Right kidney (tissue), 1 donor: ENCODE measurements around the gene DNAH14.
"Not testable (repeated sequence)": the region's sequence is repeated elsewhere in the genome, so short reads cannot be mapped to it uniquely, and the experiment has no call there.

Experiments
- DNase-seq: peaks from one replicate; pipeline ENCODE4 v3.0.0-alpha.2; 2016

DNAH14 gene

GRCh38 chr1:225348400-225348799 is 418.9 kb downstream of the DNAH14 start:
- DNase-seq: no peak

GRCh38 chr1:225349826-225350225 is 420.4 kb downstream of the DNAH14 start:
- no peak for DNase-seq

- DNase-seq: no peak
Measured at GRCh38 chr1:225350872-225351271, 421.4 kb downstream of the DNAH14 start.

- DNase-seq: no peak
Measured at GRCh38 chr1:225354906-225355305, 425.4 kb downstream of the DNAH14 start.

- DNase-seq: no peak
Measured at GRCh38 chr1:225355863-225356262, 426.4 kb downstream of the DNAH14 start.

- DNase-seq: no peak
Measured at GRCh38 chr1:225360119-225360518, 430.6 kb downstream of the DNAH14 start.

- no peak for DNase-seq
Measured at GRCh38 chr1:225361176-225361575, 431.7 kb downstream of the DNAH14 start.

GRCh38 chr1:225362805-225363204 is 433.3 kb downstream of the DNAH14 start:
- DNase-seq: no peak

- DNase-seq: no peak
Measured at GRCh38 chr1:225364439-225364838, 435.0 kb downstream of the DNAH14 start.

- DNase-seq: no peak
Measured at GRCh38 chr1:225366018-225366417, 436.5 kb downstream of the DNAH14 start.

- no peak for DNase-seq
Measured at GRCh38 chr1:225366552-225366951, 437.1 kb downstream of the DNAH14 start.

GRCh38 chr1:225368036-225368552 is 438.6 kb downstream of the DNAH14 start:
- DNase-seq: no peak

GRCh38 chr1:225371366-225372010 is 442.0 kb downstream of the DNAH14 start:
- no peak for DNase-seq

GRCh38 chr1:225373155-225373554 is 443.7 kb downstream of the DNAH14 start:
- no peak for DNase-seq

- no peak for DNase-seq
Measured at GRCh38 chr1:225374996-225375395, 445.5 kb downstream of the DNAH14 start.

GRCh38 chr1:225378880-225379279 is 449.4 kb downstream of the DNAH14 start:
- DNase-seq: no peak

GRCh38 chr1:225380691-225381090 is 451.2 kb downstream of the DNAH14 start:
- DNase-seq: no peak

GRCh38 chr1:225386860-225387259 is 457.4 kb downstream of the DNAH14 start:
- DNase-seq: not testable (repeated sequence)

- no peak for DNase-seq
Measured at GRCh38 chr1:225388372-225388771, 458.9 kb downstream of the DNAH14 start.

GRCh38 chr1:225389843-225390242 is 460.4 kb downstream of the DNAH14 start:
- no peak for DNase-seq

- DNase-seq: no peak
Measured at GRCh38 chr1:225396357-225396756, 466.9 kb downstream of the DNAH14 start.

- DNase-seq: no peak
Measured at GRCh38 chr1:225400968-225401367, 471.5 kb downstream of the DNAH14 start.

GRCh38 chr1:225406976-225407725 is 477.7 kb downstream of the DNAH14 start:
- DNase-seq: no peak

- no peak for DNase-seq
Measured at GRCh38 chr1:225407755-225408154, 478.3 kb downstream of the DNAH14 start.
